Activated T-cell treated with anti-CD3 and anti-CD28 coated beads, Interleukin-2, amount 50 U/mL, for 72 hours (primary cell): ENCODE data around the gene PSEN1. TPM values are rescaled to one million over a fixed set of nuclear protein-coding genes. Genes with fewer than 3 reads are reported as not detected.

ENCODE experiments used
- ATAC-seq, 2 donors: fragments of 150-1000 bp; cut with Tn5 transposase; replicated peaks in 1 of 2; 2 replicates each; pipeline ENCODE4 v1.10.0; 2021; ENCODE audit warnings: moderate library complexity in 2 of 2, mild to moderate bottlenecking in 1 of 2
- DNase-seq, 2 donors: peaks; one replicate each; pipeline ENCODE4 v3.0.0; 2021 to 2022; ENCODE audit warnings: mixed read lengths in 1 of 2
- H3K27ac Mint-ChIP-seq: one replicate; pipeline ENCODE4 v1.8.0; 2022; ENCODE audit warnings: mild to moderate bottlenecking, moderate library complexity, mixed read lengths
- H3K27me3 Mint-ChIP-seq: one replicate; pipeline ENCODE4 v1.8.0; 2022; ENCODE audit warnings: low read depth, mixed read lengths
- H3K36me3 Mint-ChIP-seq, 2 donors: one replicate each; pipeline ENCODE4 v1.8.0; 2022; ENCODE audit warnings: mixed read lengths in 2 of 2, mild to moderate bottlenecking in 1 of 2; ENCODE audit not compliant: insufficient read depth in 2 of 2
- H3K4me1 Mint-ChIP-seq: one replicate; pipeline ENCODE4 v1.8.0; 2022; ENCODE audit warnings: low read depth, mixed read lengths
- H3K4me3 Mint-ChIP-seq, 2 donors: one replicate each; pipeline ENCODE4 v1.8.0; 2022; ENCODE audit warnings: mild to moderate bottlenecking in 2 of 2, mixed read lengths in 2 of 2, moderate library complexity in 2 of 2
- H3K9me3 Mint-ChIP-seq, 2 donors: one replicate each; pipeline ENCODE4 v1.8.0; 2022; ENCODE audit warnings: mixed read lengths in 2 of 2
- total RNA-seq, 2 donors: library from RNA; stranded (reverse); gene quantifications; one replicate each; pipeline ENCODE4 v1.2.3, GENCODE V29; 2022

PSEN1 gene
- total RNA-seq, 2 donors from 2014 or later = 40.1 to 42.2 TPM

DNA sequence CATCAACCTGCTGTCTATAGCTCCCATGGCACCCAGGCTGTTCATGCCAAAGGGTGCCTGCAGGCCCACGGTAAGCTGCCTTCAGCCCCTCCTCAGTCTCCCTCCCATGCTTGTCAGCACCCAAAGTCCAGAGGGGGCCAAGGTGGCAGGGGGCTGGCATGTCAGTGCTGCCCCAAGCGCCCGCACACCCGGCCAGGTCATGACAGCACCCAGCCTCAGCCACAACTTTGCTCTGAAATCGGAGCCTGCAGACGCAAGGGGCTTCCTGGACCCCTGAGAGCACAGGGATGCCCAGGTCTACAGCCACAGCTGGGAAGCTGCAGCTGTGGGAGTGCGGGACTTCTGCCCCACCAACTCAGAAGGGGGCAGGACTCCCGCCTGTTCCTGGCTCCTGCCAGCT is 72.5 kb downstream of the PSEN1 start:
- no peaks in the 10 kb centered on the region for H3K4me1 Mint-ChIP-seq
- H3K27ac Mint-ChIP-seq = no peak overlapping the region
- H3K9me3 Mint-ChIP-seq = no peaks in the 10 kb centered on the region
- ATAC-seq (no peak), DNase-seq (no peak)
- no peaks in the 10 kb centered on the region for H3K27me3 Mint-ChIP-seq
- peaks cover 5 to 14% of the 10 kb centered on the region in 2 donors for H3K36me3 Mint-ChIP-seq
- no peak overlapping the region for H3K4me3 Mint-ChIP-seq

DNA sequence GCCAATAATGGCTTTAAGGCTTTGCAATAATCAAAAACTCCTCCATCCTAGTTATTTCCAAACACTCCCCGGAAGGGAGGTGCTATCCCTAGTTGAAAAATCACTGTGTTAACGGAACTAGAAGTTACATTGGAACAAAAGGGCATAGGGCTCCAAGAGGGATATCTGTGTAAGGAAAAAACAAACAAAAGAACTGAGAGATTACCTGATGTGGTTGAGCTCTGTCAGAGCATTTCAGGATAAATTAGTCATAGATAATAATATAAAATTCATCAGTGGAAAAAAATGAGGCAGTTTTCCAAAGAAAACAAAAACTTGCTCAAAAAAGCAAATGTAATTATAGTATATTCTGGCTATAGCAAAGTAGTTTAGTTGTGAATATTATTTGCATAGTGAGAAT is 73.6 kb downstream of the PSEN1 start:
- Mint-ChIP-seq H3K4me3 (no peak overlapping the region), H3K4me1 (no peaks in the 10 kb centered on the region), H3K27me3 (no peaks in the 10 kb centered on the region), H3K9me3 (no peaks in the 10 kb centered on the region), H3K36me3 (peaks cover 7 to 14% of the 10 kb centered on the region in 2 donors), H3K27ac (no peak overlapping the region)
- ATAC-seq = no peak
- DNase-seq = no peak

DNA sequence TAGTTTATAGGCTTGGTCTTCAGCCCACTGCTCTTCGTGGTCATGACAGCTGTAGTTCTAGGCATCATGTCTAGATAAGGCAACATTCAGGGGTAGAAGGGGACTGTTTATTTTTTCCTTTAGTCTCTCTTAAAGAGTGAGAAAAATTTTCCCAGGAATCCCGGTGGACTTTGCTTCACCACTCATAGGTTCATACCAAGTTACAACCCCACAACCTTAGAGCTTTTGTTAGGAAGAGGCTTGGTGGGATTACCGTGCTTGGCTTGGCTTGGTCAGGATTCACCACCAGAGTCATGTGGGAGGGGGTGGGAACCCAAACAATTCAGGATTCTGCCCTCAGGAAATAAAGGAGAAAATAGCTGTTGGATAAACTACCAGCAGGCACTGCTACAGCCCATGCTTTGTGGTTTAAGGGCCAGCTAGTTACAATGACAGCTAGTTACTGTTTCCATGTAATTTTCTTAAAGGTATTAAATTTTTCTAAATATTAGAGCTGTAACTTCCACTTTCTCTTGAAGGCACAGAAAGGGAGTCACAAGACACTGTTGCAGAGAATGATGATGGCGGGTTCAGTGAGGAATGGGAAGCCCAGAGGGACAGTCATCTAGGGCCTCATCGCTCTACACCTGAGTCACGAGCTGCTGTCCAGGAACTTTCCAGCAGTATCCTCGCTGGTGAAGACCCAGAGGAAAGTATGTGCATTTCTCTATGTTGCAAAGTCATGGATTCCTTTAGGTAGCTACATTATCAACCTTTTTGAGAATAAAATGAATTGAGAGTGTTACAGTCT is 75.1 kb downstream of the PSEN1 start:
- H3K27ac Mint-ChIP-seq = no peak overlapping the region
- peaks cover 7 to 12% of the 10 kb centered on the region in 2 donors for H3K36me3 Mint-ChIP-seq
- DNase-seq (no peak), ATAC-seq (no peak)
- H3K4me1 Mint-ChIP-seq = no peaks in the 10 kb centered on the region
- no peaks in the 10 kb centered on the region for H3K27me3 Mint-ChIP-seq
- no peak overlapping the region for H3K4me3 Mint-ChIP-seq
- no peaks in the 10 kb centered on the region for H3K9me3 Mint-ChIP-seq

DNA sequence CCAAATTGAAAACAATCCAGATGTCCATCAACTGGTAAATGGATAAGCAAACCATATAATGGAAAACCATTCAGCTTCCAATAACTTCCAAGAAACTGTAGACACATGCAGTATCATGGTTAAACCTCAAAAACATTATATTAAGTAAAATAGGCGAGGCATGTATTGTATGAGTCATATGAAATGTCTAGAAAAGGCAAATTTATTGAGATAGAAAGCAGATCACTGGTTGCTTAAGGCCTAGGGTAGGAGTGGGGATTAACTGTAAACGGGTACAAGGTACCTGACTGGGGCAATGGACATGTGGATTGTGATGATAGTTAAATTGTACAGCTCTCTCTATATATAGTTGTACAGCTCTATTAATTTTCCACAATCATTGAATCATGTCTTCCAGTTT is 79.7 kb downstream of the PSEN1 start:
- peaks cover 1% of the 10 kb centered on the region for H3K4me1 Mint-ChIP-seq
- H3K36me3 Mint-ChIP-seq = peaks cover 5 to 19% of the 10 kb centered on the region in 2 donors
- no peaks in the 10 kb centered on the region for H3K9me3 Mint-ChIP-seq
- H3K27me3 Mint-ChIP-seq = no peaks in the 10 kb centered on the region
- peak overlapping the region; percentile 32 for H3K27ac Mint-ChIP-seq
- ATAC-seq (no peak), DNase-seq (no peak)
- H3K4me3 Mint-ChIP-seq = no peak overlapping the region

- Mint-ChIP-seq H3K4me1 (peaks cover 15% of the 10 kb centered on the region), H3K9me3 (no peaks in the 10 kb centered on the region), H3K36me3 (peaks cover 5 to 19% of the 10 kb centered on the region in 2 donors), H3K27ac (no peak overlapping the region), H3K27me3 (no peaks in the 10 kb centered on the region), H3K4me3 (no peak overlapping the region)
- no peak for ATAC-seq
- no peak for DNase-seq
Observed at GRCh38 chr14:73217411-73217810, 81.1 kb downstream of the PSEN1 start.

- no peak for ATAC-seq
- Mint-ChIP-seq H3K27ac (no peak overlapping the region), H3K27me3 (no peaks in the 10 kb centered on the region), H3K9me3 (no peaks in the 10 kb centered on the region), H3K4me3 (no peak overlapping the region), H3K4me1 (peaks cover 27% of the 10 kb centered on the region), H3K36me3 (peaks cover 6 to 16% of the 10 kb centered on the region in 2 donors)
- DNase-seq = no peak
Observed at GRCh38 chr14:73220061-73220460, 83.8 kb downstream of the PSEN1 start.

DNA sequence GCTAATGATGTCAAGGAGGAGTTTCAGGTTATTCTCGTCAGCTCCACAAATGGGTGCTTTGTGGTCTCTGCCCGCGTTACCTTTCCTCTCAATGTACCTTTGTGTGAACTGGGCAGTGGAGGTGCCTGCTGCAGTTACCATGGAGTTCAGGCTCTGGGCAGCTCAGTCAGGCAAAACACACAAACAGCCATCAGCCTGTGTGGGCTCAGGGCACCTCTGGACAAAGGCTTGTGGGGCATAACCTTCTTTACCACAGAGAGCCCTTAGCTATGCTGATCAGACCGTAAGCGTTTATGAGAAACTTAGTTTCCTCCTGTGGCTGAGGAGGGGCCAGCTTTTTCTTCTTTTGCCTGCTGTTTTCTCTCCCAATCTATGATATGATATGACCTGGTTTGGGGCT is 84.3 kb downstream of the PSEN1 start:
- ATAC-seq = no peak
- Mint-ChIP-seq H3K4me3 (no peak overlapping the region), H3K4me1 (peaks cover 27% of the 10 kb centered on the region), H3K36me3 (peaks cover 6 to 16% of the 10 kb centered on the region in 2 donors), H3K27ac (peak overlapping the region; percentile 34), H3K9me3 (no peaks in the 10 kb centered on the region), H3K27me3 (no peaks in the 10 kb centered on the region)
- no peak for DNase-seq

DNA sequence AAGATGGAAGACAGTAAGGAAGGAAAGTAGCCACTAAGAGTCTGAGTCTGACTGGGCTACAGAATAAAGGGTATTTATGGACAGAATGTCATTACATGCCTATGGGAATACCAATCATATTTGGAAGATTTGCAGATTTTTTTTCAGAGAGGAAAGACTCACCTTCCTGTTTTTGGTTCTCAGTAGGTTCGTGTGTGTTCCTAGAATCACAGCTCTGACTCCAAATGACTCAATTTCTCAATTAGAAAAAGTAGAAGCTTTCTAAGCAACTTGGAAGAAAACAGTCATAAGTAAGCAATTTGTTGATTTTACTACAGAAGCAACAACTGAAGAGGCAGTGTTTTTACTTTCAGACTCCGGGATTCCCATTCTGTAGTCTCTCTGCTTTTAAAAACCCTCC is 85.6 kb downstream of the PSEN1 start:
- peak overlapping the region; percentile 99 for H3K27ac Mint-ChIP-seq
- no peaks in the 10 kb centered on the region for H3K9me3 Mint-ChIP-seq
- no peak for DNase-seq
- H3K27me3 Mint-ChIP-seq = no peaks in the 10 kb centered on the region
- peaks cover 6 to 16% of the 10 kb centered on the region in 2 donors for H3K36me3 Mint-ChIP-seq
- peak; percentile 15 for ATAC-seq
- peaks cover 27% of the 10 kb centered on the region for H3K4me1 Mint-ChIP-seq
- H3K4me3 Mint-ChIP-seq = peak overlapping the region in 1 of 2 donors; percentile 90

GRCh38 chr14:73223049-73223448 is 86.7 kb downstream of the PSEN1 start:
- DNase-seq (peak; percentile 35 to 70), ATAC-seq (peak; percentile 90 to 94)
- Mint-ChIP-seq H3K27me3 (no peaks in the 10 kb centered on the region), H3K27ac (peak overlapping the region; percentile 99), H3K9me3 (no peaks in the 10 kb centered on the region), H3K4me1 (peaks cover 27% of the 10 kb centered on the region), H3K4me3 (peak overlapping the region; percentile 23 to 90), H3K36me3 (peaks cover 6 to 16% of the 10 kb centered on the region in 2 donors)

DNA sequence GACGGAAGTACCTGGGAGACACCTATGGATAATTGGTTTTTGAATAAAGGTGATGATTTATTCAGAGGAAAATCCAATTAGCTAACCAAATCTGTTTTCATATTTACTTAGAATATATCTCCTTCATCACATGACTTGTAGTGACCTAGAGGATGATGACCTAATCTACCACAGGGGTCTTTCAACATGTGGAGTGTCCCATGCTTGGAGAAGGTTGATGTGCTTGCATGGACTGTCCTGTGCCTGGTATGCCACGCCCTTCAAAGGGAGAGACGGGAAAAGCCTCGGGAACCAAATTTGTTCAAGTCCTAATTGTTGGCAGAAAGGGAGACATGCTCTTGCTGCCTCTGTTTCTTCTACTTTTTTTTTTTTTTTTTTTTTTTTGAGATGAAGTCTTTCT is 89.2 kb downstream of the PSEN1 start:
- H3K4me1 Mint-ChIP-seq = peaks cover 27% of the 10 kb centered on the region
- DNase-seq = no peak
- peaks cover 0 to 2% of the 10 kb centered on the region in 2 donors for H3K36me3 Mint-ChIP-seq
- no peak for ATAC-seq
- H3K9me3 Mint-ChIP-seq = no peaks in the 10 kb centered on the region
- no peaks in the 10 kb centered on the region for H3K27me3 Mint-ChIP-seq
- H3K4me3 Mint-ChIP-seq = no peak overlapping the region
- no peak overlapping the region for H3K27ac Mint-ChIP-seq

DNA sequence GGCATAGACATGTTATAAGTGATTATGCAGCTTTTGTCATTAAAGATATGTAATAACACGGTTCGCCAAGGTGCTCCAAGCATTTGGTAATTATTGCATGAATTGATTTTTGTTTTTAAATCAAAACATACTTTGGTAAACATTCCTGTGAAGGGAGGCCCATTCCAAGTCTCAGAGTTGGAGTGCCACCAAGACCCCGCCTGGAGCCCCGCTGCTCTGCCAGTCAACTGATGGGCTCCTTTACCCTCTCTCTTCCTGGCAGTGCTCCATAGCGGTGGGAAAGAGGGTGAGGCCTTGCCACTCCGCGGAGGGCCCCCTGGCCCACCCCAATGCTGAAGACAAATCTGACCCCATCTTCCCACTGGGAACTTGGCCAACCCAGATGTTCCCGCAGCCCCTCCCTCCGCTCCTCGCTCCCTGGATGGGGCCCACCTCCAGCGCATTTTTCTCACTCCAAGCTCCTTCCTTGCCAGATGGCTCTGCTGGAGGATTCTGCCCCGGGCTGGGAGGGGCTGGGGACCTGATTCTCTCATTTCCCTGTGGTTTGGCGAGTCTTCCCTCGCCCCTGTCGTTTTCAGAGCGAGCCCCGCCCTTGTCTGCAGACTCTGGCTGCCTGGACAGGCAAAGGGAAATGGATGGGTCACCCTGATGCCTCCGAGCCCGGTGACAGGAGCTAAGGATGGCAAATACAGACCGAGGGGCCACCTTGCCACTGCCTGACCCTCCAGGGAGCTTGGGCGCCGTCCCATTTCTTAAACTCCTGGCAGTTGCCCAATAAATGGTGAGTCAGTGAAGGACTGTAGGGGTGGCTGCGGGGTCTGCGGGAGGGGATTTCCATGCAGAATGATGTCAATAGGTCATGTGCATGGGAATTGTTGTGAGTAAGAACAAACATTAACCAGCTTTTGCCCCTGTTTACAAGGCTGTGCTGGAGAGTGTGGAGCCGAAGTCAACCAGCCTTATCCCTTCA is 91.8 kb downstream of the PSEN1 start:
- ATAC-seq (peak in 1 of 2 donors; percentile 76), DNase-seq (no peak)
- Mint-ChIP-seq H3K27me3 (peaks cover 6% of the 10 kb centered on the region), H3K4me1 (peaks cover 5% of the 10 kb centered on the region), H3K27ac (no peak overlapping the region), H3K36me3 (no peaks in the 10 kb centered on the region), H3K9me3 (no peaks in the 10 kb centered on the region), H3K4me3 (no peak overlapping the region)

DNA sequence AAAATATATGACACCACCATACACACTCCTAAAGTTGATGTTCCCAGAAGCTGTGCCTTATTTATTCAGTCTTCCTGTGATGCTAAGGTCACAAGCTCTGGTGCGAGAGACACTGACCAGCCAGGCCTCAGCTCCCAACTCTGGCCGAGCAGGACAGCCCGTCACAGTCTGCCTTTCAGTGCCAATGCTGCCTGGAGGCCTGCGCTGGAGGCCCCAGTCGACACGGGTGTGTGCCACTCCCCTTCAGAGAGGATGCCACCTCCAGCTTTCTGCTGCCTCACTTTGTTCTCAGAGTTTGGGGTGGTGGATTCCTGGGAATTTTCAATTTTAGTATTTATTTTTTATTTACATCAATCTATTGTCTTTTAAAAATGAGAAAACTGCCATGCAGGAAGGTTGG is 93.7 kb downstream of the PSEN1 start:
- no peaks in the 10 kb centered on the region for H3K36me3 Mint-ChIP-seq
- H3K27ac Mint-ChIP-seq = no peak overlapping the region
- DNase-seq (no peak), ATAC-seq (no peak)
- H3K4me1 Mint-ChIP-seq = no peaks in the 10 kb centered on the region
- H3K4me3 Mint-ChIP-seq = no peak overlapping the region
- peaks cover 26% of the 10 kb centered on the region for H3K27me3 Mint-ChIP-seq
- no peaks in the 10 kb centered on the region for H3K9me3 Mint-ChIP-seq
